PFSK-1 (cell line): ENCODE results near the gene PSG3.

Source experiments
- POLR2AphosphoS5 ChIP-seq: IDR thresholded peaks from 2 replicates; pipeline ENCODE4 v1.6.1; 2012; ENCODE audit warnings: low read depth, mild to moderate bottlenecking, control low read depth, low read length, moderate library complexity
- SIN3A ChIP-seq: IDR thresholded peaks from 2 replicates; pipeline ENCODE4 v1.6.1; 2012; ENCODE audit warnings: mild to moderate bottlenecking, low read length, moderate library complexity, borderline replicate concordance; ENCODE audit not compliant: insufficient read depth
- TAF1 ChIP-seq: IDR thresholded peaks from 2 replicates; pipeline ENCODE4 v1.6.1; 2012; ENCODE audit warnings: low read length, control low read depth, borderline replicate concordance; ENCODE audit not compliant: insufficient read depth
- TF ChIP-seq, protein P1 (sequence below), 2 experiments: IDR thresholded peaks; 2 replicates each; pipeline versions ENCODE4 v1.6.1 to v1.8.0; 2011 to 2012; ENCODE audit warnings: low read depth in 2 of 2, low read length in 2 of 2, control low read depth in 1 of 2, inconsistent platforms in 1 of 2, mild to moderate bottlenecking in 1 of 2, moderate library complexity in 1 of 2; ENCODE audit not compliant: insufficient read depth in 1 of 2

DNA sequence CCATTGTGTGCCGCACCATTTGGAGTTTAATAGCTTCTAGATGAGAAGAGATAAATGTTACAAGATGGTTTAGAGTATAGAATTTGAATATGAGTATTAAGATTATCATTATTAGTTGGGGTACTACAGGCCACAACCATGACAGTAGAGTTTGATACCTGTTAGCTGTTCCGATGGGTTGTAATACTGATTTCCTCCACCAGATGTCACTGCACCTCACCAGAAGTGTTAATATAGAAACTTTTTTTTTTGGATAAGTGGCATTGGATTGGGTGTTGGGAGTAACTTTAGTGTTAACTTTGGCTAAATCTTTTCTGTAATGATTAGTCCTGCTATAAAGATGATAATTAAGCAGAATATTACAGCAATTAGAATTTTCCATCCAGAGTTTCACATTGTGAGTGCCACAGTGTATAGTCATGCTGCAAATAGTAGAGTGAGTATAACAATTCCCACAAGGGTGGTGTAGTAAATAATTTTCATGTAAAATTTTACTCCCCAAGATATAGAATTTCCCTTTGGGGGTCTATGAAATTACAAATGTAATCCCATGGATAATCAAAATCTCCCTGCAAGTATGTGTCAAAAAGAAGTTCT lies 56.3 kb downstream of the PSG3 start:
- TF ChIP-seq POLR2AphosphoS5 (no peak), TAF1 (no peak), SIN3A (no peak)
- TF ChIP-seq, protein P1, sequence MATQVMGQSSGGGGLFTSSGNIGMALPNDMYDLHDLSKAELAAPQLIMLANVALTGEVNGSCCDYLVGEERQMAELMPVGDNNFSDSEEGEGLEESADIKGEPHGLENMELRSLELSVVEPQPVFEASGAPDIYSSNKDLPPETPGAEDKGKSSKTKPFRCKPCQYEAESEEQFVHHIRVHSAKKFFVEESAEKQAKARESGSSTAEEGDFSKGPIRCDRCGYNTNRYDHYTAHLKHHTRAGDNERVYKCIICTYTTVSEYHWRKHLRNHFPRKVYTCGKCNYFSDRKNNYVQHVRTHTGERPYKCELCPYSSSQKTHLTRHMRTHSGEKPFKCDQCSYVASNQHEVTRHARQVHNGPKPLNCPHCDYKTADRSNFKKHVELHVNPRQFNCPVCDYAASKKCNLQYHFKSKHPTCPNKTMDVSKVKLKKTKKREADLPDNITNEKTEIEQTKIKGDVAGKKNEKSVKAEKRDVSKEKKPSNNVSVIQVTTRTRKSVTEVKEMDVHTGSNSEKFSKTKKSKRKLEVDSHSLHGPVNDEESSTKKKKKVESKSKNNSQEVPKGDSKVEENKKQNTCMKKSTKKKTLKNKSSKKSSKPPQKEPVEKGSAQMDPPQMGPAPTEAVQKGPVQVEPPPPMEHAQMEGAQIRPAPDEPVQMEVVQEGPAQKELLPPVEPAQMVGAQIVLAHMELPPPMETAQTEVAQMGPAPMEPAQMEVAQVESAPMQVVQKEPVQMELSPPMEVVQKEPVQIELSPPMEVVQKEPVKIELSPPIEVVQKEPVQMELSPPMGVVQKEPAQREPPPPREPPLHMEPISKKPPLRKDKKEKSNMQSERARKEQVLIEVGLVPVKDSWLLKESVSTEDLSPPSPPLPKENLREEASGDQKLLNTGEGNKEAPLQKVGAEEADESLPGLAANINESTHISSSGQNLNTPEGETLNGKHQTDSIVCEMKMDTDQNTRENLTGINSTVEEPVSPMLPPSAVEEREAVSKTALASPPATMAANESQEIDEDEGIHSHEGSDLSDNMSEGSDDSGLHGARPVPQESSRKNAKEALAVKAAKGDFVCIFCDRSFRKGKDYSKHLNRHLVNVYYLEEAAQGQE (IDR thresholded peaks at IDR 0.05; ENCODE audit: insufficient read depth in 1 of 2, low read depth in 2 of 2, low read length in 2 of 2) = no peak
